Liver (tissue), 4 donors: ENCODE measurements around the gene ARHGEF3. TPM values are rescaled to one million over a fixed set of nuclear protein-coding genes. Genes with fewer than 3 reads are reported as not detected.

ENCODE experiments used
- polyA plus RNA-seq, 2 donors: library from polyadenylated mRNA; stranded (reverse) in 1 of 2; unstranded in 1 of 2; fragments of 200-250 nt in 1 of 2; fragments of >200 nt in 1 of 2; fragmentation: Nextera tagmentation in 1 of 2; extraction: Ambion mirVana in 1 of 2; gene quantifications; one replicate each; pipeline versions ENCODE4 v1.2.1 to v1.2.3, GENCODE V29; 2013 to 2015
- total RNA-seq, 2 donors: library from RNA; depleted of rRNA; stranded (reverse); fragments of >200 nt; gene quantifications; one replicate each; pipeline ENCODE4 v1.2.3, GENCODE V29; 2014
- donor health status: healthy.
- donor health status: healthy.
- donor health status: healthy.

The ARHGEF3 gene
- total and polyA plus RNA-seq, 4 donors = 1.6 to 7.9 (median 2.0) TPM

Other genes starting within 250 kb of the ARHGEF3 start
- gene CCDC66, start 244.8 kb downstream of the ARHGEF3 start, total RNA-seq = 10 to 100 TPM; 14.6 to 23.3 TPM
- gene CCDC66, start 244.8 kb downstream of the ARHGEF3 start, polyA plus RNA-seq = 1 to 10 TPM; 2.1 to 8.9 TPM
- gene TASOR, start 118.7 kb downstream of the ARHGEF3 start, total RNA-seq = 10 to 100 TPM; 29.3 to 51.3 TPM
- 1 to 10 TPM; 5.6 to 9.1 TPM for gene TASOR, start 118.7 kb downstream of the ARHGEF3 start, polyA plus RNA-seq